ENCODE results near the gene TMCC2.
"Not testable (repeated sequence)": the region's sequence is repeated elsewhere in the genome, so short reads cannot be mapped to it uniquely, and the experiment has no call there.

Gene TMCC2

GRCh38 chr1:205229399-205229871, 1.7 kb downstream of the TMCC2 start:
- Histone ChIP-seq H3K27ac (ENCODE audit: low read depth, low read length) (no peak overlapping the region), H3K27me3 (ENCODE audit: control insufficient read depth in 1 of 2, insufficient read depth in 2 of 2, low read length in 2 of 2) (peaks cover 14 to 34% of the 10 kb centered on the region in 2 donors), H3K4me1 (ENCODE audit: control insufficient read depth in 1 of 2, insufficient read depth in 2 of 2, low read length in 2 of 2) (peaks cover 18 to 26% of the 10 kb centered on the region in 2 donors), H3K36me3 (ENCODE audit: control insufficient read depth in 1 of 2, insufficient read depth in 2 of 2, low read length in 2 of 2) (no peaks in the 10 kb centered on the region), H3K9me3 (ENCODE audit: control insufficient read depth in 1 of 2, low read length in 2 of 2) (no peaks in the 10 kb centered on the region), H3K9ac (ENCODE audit: low read depth in 1 of 2, low read length in 2 of 2) (no peak overlapping the region), H3K4me3 (ENCODE audit: low read depth in 1 of 2, low read length in 2 of 2) (peak overlapping the region; percentile 55 to 68)

DNA sequence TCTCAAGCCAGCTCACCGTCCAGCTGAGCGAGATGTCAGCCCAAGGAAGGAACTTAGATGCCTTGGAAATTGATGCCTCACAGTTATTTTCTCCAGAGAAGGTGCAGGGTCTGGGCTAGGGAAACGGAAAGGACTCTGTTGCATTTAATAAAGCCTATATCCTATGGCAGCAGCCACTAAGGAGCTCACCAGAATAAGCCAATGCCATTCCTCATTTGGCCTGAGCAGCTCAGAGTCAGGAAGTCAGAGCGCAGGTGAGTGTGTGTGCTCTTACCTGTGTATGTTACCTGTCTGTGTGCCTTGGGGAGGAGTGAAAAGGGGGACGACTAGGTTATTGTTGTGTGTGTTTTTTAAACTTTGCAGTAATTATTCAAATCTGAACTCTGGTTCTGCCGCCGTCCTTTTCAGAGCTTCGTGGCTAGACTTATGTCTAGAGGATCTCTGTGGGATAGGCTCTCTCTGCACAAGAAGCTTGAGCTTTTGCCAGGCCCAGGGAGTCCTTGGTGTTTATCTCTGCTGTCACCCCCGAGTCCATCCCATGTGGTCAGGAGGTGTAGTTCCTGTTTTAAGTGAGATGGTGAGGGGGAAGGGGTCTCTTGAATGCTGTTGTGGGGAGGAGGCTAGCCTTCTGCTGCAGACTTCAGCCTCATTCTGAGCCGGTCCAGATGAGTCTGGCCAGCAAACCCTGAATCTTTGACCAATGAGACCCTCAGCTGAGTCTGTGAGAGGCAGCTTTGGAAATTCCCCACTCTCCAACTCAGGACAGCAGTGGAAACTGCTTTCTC, 2.4 kb downstream of the TMCC2 start:
- H3K9ac ChIP-seq (ENCODE audit: low read depth in 1 of 2, low read length in 2 of 2), result peak overlapping the region in 1 of 2 donors; percentile 12
- no peaks in the 10 kb centered on the region for H3K9me3 ChIP-seq (ENCODE audit: control insufficient read depth in 1 of 2, low read length in 2 of 2)
- H3K4me3 ChIP-seq (ENCODE audit: low read depth in 1 of 2, low read length in 2 of 2), result peak overlapping the region in 1 of 2 donors; percentile 51
- H3K27me3 ChIP-seq (ENCODE audit: control insufficient read depth in 1 of 2, insufficient read depth in 2 of 2, low read length in 2 of 2), result peaks cover 14 to 34% of the 10 kb centered on the region in 2 donors
- H3K36me3 ChIP-seq (ENCODE audit: control insufficient read depth in 1 of 2, insufficient read depth in 2 of 2, low read length in 2 of 2), result no peaks in the 10 kb centered on the region
- H3K27ac ChIP-seq (ENCODE audit: low read depth, low read length), result no peak overlapping the region
- peaks cover 18 to 26% of the 10 kb centered on the region in 2 donors for H3K4me1 ChIP-seq (ENCODE audit: control insufficient read depth in 1 of 2, insufficient read depth in 2 of 2, low read length in 2 of 2)

DNA sequence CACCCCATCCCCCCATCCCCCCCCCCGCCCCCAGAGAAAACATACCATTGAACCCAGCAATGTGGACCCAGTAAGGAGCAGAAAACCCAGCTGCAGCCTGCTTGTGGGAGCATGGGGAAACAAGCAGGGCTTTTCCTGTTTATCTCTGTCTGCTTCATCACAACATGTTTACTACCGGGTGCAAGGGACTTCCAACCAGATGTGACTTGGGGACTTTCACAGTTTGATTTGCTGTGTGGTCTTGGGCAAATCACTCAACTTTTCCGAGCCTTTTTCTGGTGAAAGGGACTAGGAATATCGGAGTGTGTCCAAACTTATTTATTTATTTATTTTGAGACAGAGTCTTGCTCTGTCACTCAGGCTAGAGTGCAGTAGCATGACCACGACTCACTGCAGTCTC, 3.2 kb downstream of the TMCC2 start:
- Histone ChIP-seq H3K9ac (ENCODE audit: low read depth in 1 of 2, low read length in 2 of 2) (no peak overlapping the region), H3K36me3 (ENCODE audit: control insufficient read depth in 1 of 2, insufficient read depth in 2 of 2, low read length in 2 of 2) (no peaks in the 10 kb centered on the region), H3K9me3 (ENCODE audit: control insufficient read depth in 1 of 2, low read length in 2 of 2) (no peaks in the 10 kb centered on the region), H3K4me1 (ENCODE audit: control insufficient read depth in 1 of 2, insufficient read depth in 2 of 2, low read length in 2 of 2) (peaks cover 18 to 26% of the 10 kb centered on the region in 2 donors), H3K4me3 (ENCODE audit: low read depth in 1 of 2, low read length in 2 of 2) (no peak overlapping the region), H3K27me3 (ENCODE audit: control insufficient read depth in 1 of 2, insufficient read depth in 2 of 2, low read length in 2 of 2) (peaks cover 12 to 25% of the 10 kb centered on the region in 2 donors), H3K27ac (ENCODE audit: low read depth, low read length) (no peak overlapping the region)

GRCh38 chr1:205232127-205232820, 4.5 kb downstream of the TMCC2 start:
- H3K27me3 ChIP-seq (ENCODE audit: control insufficient read depth in 1 of 2, insufficient read depth in 2 of 2, low read length in 2 of 2), result peaks cover 7 to 13% of the 10 kb centered on the region in 2 donors
- H3K27ac ChIP-seq (ENCODE audit: low read depth, low read length), result no peak overlapping the region
- no peak overlapping the region for H3K9ac ChIP-seq (ENCODE audit: low read depth in 1 of 2, low read length in 2 of 2)
- H3K9me3 ChIP-seq (ENCODE audit: control insufficient read depth in 1 of 2, low read length in 2 of 2), result no peaks in the 10 kb centered on the region
- H3K36me3 ChIP-seq (ENCODE audit: control insufficient read depth in 1 of 2, insufficient read depth in 2 of 2, low read length in 2 of 2), result no peaks in the 10 kb centered on the region
- H3K4me3 ChIP-seq (ENCODE audit: low read depth in 1 of 2, low read length in 2 of 2), result no peak overlapping the region
- H3K4me1 ChIP-seq (ENCODE audit: control insufficient read depth in 1 of 2, insufficient read depth in 2 of 2, low read length in 2 of 2), result peaks cover 18 to 20% of the 10 kb centered on the region in 2 donors

- no peak overlapping the region for H3K4me3 ChIP-seq (ENCODE audit: low read depth in 1 of 2, low read length in 2 of 2)
- no peaks in the 10 kb centered on the region for H3K9me3 ChIP-seq (ENCODE audit: control insufficient read depth in 1 of 2, low read length in 2 of 2)
- no peaks in the 10 kb centered on the region for H3K36me3 ChIP-seq (ENCODE audit: control insufficient read depth in 1 of 2, insufficient read depth in 2 of 2, low read length in 2 of 2)
- H3K9ac ChIP-seq (ENCODE audit: low read depth in 1 of 2, low read length in 2 of 2), result no peak overlapping the region
- H3K27me3 ChIP-seq (ENCODE audit: control insufficient read depth in 1 of 2, insufficient read depth in 2 of 2, low read length in 2 of 2), result peaks cover 5 to 9% of the 10 kb centered on the region in 2 donors
- H3K27ac ChIP-seq (ENCODE audit: low read depth, low read length), result no peak overlapping the region
- H3K4me1 ChIP-seq (ENCODE audit: control insufficient read depth in 1 of 2, insufficient read depth in 2 of 2, low read length in 2 of 2), result peaks cover 17 to 18% of the 10 kb centered on the region in 2 donors
Measured at GRCh38 chr1:205232945-205233397, 5.2 kb downstream of the TMCC2 start.

- H3K27ac ChIP-seq (ENCODE audit: low read depth, low read length); H3K4me1 ChIP-seq (ENCODE audit: control insufficient read depth in 1 of 2, insufficient read depth in 2 of 2, low read length in 2 of 2): not testable (repeated sequence)
Measured at GRCh38 chr1:205233986-205234385, 6.2 kb downstream of the TMCC2 start.

GRCh38 chr1:205235951-205236350, 8.2 kb downstream of the TMCC2 start:
- Histone ChIP-seq H3K9ac (ENCODE audit: low read depth in 1 of 2, low read length in 2 of 2) (no peak overlapping the region), H3K27me3 (ENCODE audit: control insufficient read depth in 1 of 2, insufficient read depth in 2 of 2, low read length in 2 of 2) (no peaks in the 10 kb centered on the region), H3K9me3 (ENCODE audit: control insufficient read depth in 1 of 2, low read length in 2 of 2) (no peaks in the 10 kb centered on the region), H3K4me3 (ENCODE audit: low read depth in 1 of 2, low read length in 2 of 2) (no peak overlapping the region), H3K36me3 (ENCODE audit: control insufficient read depth in 1 of 2, insufficient read depth in 2 of 2, low read length in 2 of 2) (no peaks in the 10 kb centered on the region), H3K27ac (ENCODE audit: low read depth, low read length) (no peak overlapping the region), H3K4me1 (ENCODE audit: control insufficient read depth in 1 of 2, insufficient read depth in 2 of 2, low read length in 2 of 2) (no peaks in the 10 kb centered on the region)

More at GRCh38 chr1:205233986-205234385, 6.2 kb downstream of the TMCC2 start:
- H3K27me3 ChIP-seq (ENCODE audit: control insufficient read depth in 1 of 2, insufficient read depth in 2 of 2, low read length in 2 of 2); H3K4me3 ChIP-seq (ENCODE audit: low read depth in 1 of 2, low read length in 2 of 2); H3K9me3 ChIP-seq (ENCODE audit: control insufficient read depth in 1 of 2, low read length in 2 of 2); H3K9ac ChIP-seq (ENCODE audit: low read depth in 1 of 2, low read length in 2 of 2); H3K36me3 ChIP-seq (ENCODE audit: control insufficient read depth in 1 of 2, insufficient read depth in 2 of 2, low read length in 2 of 2): not testable (repeated sequence)

DNA sequence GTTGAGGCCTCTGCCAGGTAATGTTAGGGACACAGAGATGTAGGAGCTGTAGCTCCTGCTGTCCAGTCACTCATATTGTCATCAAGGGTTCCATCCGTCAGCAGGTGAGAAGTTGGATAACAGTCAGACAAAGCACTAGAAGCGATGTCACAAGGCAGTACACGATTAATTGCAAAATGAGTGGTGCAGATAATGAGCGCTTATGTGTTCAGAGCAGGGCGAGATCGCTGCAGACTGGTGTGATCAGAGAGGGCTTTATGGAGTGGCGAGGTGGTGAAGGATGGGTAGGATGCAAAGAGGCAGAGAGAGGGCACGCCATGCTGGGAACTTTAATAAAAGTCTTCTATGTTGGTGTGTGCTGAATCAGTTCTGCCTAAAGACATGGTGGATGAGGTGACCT, 8.8 kb downstream of the TMCC2 start:
- H3K9me3 ChIP-seq (ENCODE audit: control insufficient read depth in 1 of 2, low read length in 2 of 2), result no peaks in the 10 kb centered on the region
- H3K9ac ChIP-seq (ENCODE audit: low read depth in 1 of 2, low read length in 2 of 2), result no peak overlapping the region
- H3K36me3 ChIP-seq (ENCODE audit: control insufficient read depth in 1 of 2, insufficient read depth in 2 of 2, low read length in 2 of 2), result no peaks in the 10 kb centered on the region
- H3K4me3 ChIP-seq (ENCODE audit: low read depth in 1 of 2, low read length in 2 of 2), result no peak overlapping the region
- no peaks in the 10 kb centered on the region for H3K4me1 ChIP-seq (ENCODE audit: control insufficient read depth in 1 of 2, insufficient read depth in 2 of 2, low read length in 2 of 2)
- no peak overlapping the region for H3K27ac ChIP-seq (ENCODE audit: low read depth, low read length)
- no peaks in the 10 kb centered on the region for H3K27me3 ChIP-seq (ENCODE audit: control insufficient read depth in 1 of 2, insufficient read depth in 2 of 2, low read length in 2 of 2)

- H3K27ac ChIP-seq (ENCODE audit: low read depth, low read length), result no peak overlapping the region
- no peaks in the 10 kb centered on the region for H3K36me3 ChIP-seq (ENCODE audit: control insufficient read depth in 1 of 2, insufficient read depth in 2 of 2, low read length in 2 of 2)
- no peaks in the 10 kb centered on the region for H3K9me3 ChIP-seq (ENCODE audit: control insufficient read depth in 1 of 2, low read length in 2 of 2)
- no peak overlapping the region for H3K9ac ChIP-seq (ENCODE audit: low read depth in 1 of 2, low read length in 2 of 2)
- no peaks in the 10 kb centered on the region for H3K27me3 ChIP-seq (ENCODE audit: control insufficient read depth in 1 of 2, insufficient read depth in 2 of 2, low read length in 2 of 2)
- no peaks in the 10 kb centered on the region for H3K4me1 ChIP-seq (ENCODE audit: control insufficient read depth in 1 of 2, insufficient read depth in 2 of 2, low read length in 2 of 2)
- H3K4me3 ChIP-seq (ENCODE audit: low read depth in 1 of 2, low read length in 2 of 2), result no peak overlapping the region
Measured at GRCh38 chr1:205236951-205237475, 9.3 kb downstream of the TMCC2 start.
